Activated B cell treated with CpG ODN at 0.5 μM for 24 hours (primary cell): Measurements from ENCODE around the gene RPL6. TPM values are rescaled to one million over a fixed set of nuclear protein-coding genes. Genes with fewer than 3 reads are reported as not detected.

Source experiments
- ATAC-seq: fragments of 200-7000 bp; cut with Tn5 transposase; one replicate; pipeline ENCODE4 v1.10.0; 2021; ENCODE audit warnings: low read depth, mild to moderate bottlenecking, moderate library complexity
- CTCF ChIA-PET: fragments of 350-600 bp; sonication (Branson Sonifier 250); formaldehyde crosslinking; loops from one replicate; lab custom pipeline; 2021; ENCODE audit warnings: antibody characterized with exemption; lab: Charles Lee
- POLR2A ChIA-PET: fragments of 350-600 bp; sonication (Branson Sonifier 250); formaldehyde crosslinking; loops from one replicate; lab custom pipeline; 2021; ENCODE audit warnings: antibody characterized with exemption; lab: Charles Lee
- DNase-seq: peaks from one replicate; pipeline ENCODE4 v3.0.0; 2022
- H3K27ac Mint-ChIP-seq: one replicate; pipeline ENCODE4 v1.8.0; 2020; ENCODE audit warnings: mixed read lengths
- H3K27me3 Mint-ChIP-seq: one replicate; pipeline ENCODE4 v1.8.0; 2021; ENCODE audit warnings: mixed read lengths
- H3K36me3 Mint-ChIP-seq: one replicate; pipeline ENCODE4 v1.8.0; 2021; ENCODE audit warnings: low read depth, mixed read lengths
- H3K4me1 Mint-ChIP-seq: one replicate; pipeline ENCODE4 v1.8.0; 2021; ENCODE audit warnings: mixed read lengths
- H3K4me3 Mint-ChIP-seq: one replicate; pipeline ENCODE4 v1.8.0; 2020; ENCODE audit warnings: mild to moderate bottlenecking, mixed read lengths
- H3K9me3 Mint-ChIP-seq: one replicate; pipeline ENCODE4 v1.8.0; 2020; ENCODE audit warnings: mixed read lengths
- CTCF ChIP-seq: fragments of 200-600 bp; IDR thresholded peaks from one replicate; pipeline ENCODE4 v1.8.0; 2022; ENCODE audit warnings: antibody characterized with exemption, mild to moderate bottlenecking
- intact Hi-C: fragments of 100-400 bp; cut with micrococcal nuclease; formaldehyde crosslinking; loops from one replicate; pipeline ENCODE4 v1.15.1; 2024
- total RNA-seq: library from RNA; stranded (reverse); gene quantifications from 2 replicates; pipeline ENCODE4 v1.2.3, GENCODE V29; 2022

RPL6 gene
- total RNA-seq, 1 donor from 2014 or later = 2,197 TPM

- no peaks in the 10 kb centered on the region for H3K27me3 Mint-ChIP-seq
- POLR2A ChIA-PET = no interaction called here
- no peak for TF ChIP-seq CTCF
- intact Hi-C loops = no loop called here
- no peaks in the 10 kb centered on the region for H3K9me3 Mint-ChIP-seq
- ATAC-seq (no peak), DNase-seq (no peak)
- H3K4me1 Mint-ChIP-seq = peaks cover 42% of the 10 kb centered on the region
- CTCF ChIA-PET = no interaction called here
- peaks cover 6% of the 10 kb centered on the region for H3K36me3 Mint-ChIP-seq
- no peak overlapping the region for H3K27ac Mint-ChIP-seq
- no peak overlapping the region for H3K4me3 Mint-ChIP-seq
These were observed 34.3 kb downstream of the RPL6 start for GRCh38 chr12:112375105-112375504.

- ATAC-seq (no peak), DNase-seq (no peak)
- H3K9me3 Mint-ChIP-seq = no peaks in the 10 kb centered on the region
- no peak for TF ChIP-seq CTCF
- POLR2A ChIA-PET = no interaction called here
- peaks cover 6% of the 10 kb centered on the region for H3K36me3 Mint-ChIP-seq
- intact Hi-C loops = no loop called here
- H3K27me3 Mint-ChIP-seq = no peaks in the 10 kb centered on the region
- peaks cover 43% of the 10 kb centered on the region for H3K4me1 Mint-ChIP-seq
- CTCF ChIA-PET = no interaction called here
- H3K27ac Mint-ChIP-seq = no peak overlapping the region
- no peak overlapping the region for H3K4me3 Mint-ChIP-seq
These were observed 35.2 kb downstream of the RPL6 start for GRCh38 chr12:112374166-112374740.

- H3K27ac Mint-ChIP-seq = no peak overlapping the region
- intact Hi-C loops = no loop called here
- H3K27me3 Mint-ChIP-seq = no peaks in the 10 kb centered on the region
- no peak for DNase-seq
- ChIA-PET CTCF (no interaction called here), POLR2A (interaction anchor here (0.7 kb wide), 3 partner anchors 10 to 721 kb away, joined by 5 to 8 read pairs (median 6); no protein-coding TSS in a partner anchor)
- TF ChIP-seq CTCF = no peak
- ATAC-seq = no peak
- peaks cover 6% of the 10 kb centered on the region for H3K36me3 Mint-ChIP-seq
- H3K9me3 Mint-ChIP-seq = no peaks in the 10 kb centered on the region
- H3K4me1 Mint-ChIP-seq = peaks cover 37% of the 10 kb centered on the region
- no peak overlapping the region for H3K4me3 Mint-ChIP-seq
These were observed 38.4 kb downstream of the RPL6 start for GRCh38 chr12:112370868-112371510.

GRCh38 chr12:112370199-112370598 is 39.2 kb downstream of the RPL6 start:
- no peak for DNase-seq
- no peak for TF ChIP-seq CTCF
- ChIA-PET POLR2A (no interaction called here), CTCF (no interaction called here)
- intact Hi-C loops = no loop called here
- ATAC-seq = no peak
- Mint-ChIP-seq H3K4me3 (no peak overlapping the region), H3K36me3 (peaks cover 6% of the 10 kb centered on the region), H3K27me3 (no peaks in the 10 kb centered on the region), H3K27ac (no peak overlapping the region), H3K4me1 (peaks cover 38% of the 10 kb centered on the region), H3K9me3 (no peaks in the 10 kb centered on the region)

GRCh38 chr12:112368856-112369255 is 40.5 kb downstream of the RPL6 start:
- Mint-ChIP-seq H3K4me3 (no peak overlapping the region), H3K36me3 (peaks cover 2% of the 10 kb centered on the region), H3K9me3 (no peaks in the 10 kb centered on the region), H3K4me1 (peaks cover 27% of the 10 kb centered on the region), H3K27ac (no peak overlapping the region), H3K27me3 (no peaks in the 10 kb centered on the region)
- no peak for ATAC-seq
- DNase-seq = no peak
- POLR2A ChIA-PET = no interaction called here
- intact Hi-C loops = no loop called here
- CTCF ChIA-PET = no interaction called here
- no peak for TF ChIP-seq CTCF
